KOPT-K1 (cell line): Measurements from ENCODE around the gene RERG.

Experiments used
- H3K27ac ChIP-seq: fragments of 200-600 bp; sonication (generic); 2 replicates; pipeline ENCODE4 v1.5.1; 2016; ENCODE audit warnings: antibody characterized with exemption, mild to moderate bottlenecking, low read depth, low read length; ENCODE audit not compliant: poor library complexity, severe bottlenecking
- H3K36me3 ChIP-seq: fragments of 200-600 bp; sonication (generic); 2 replicates; pipeline ENCODE4 v1.5.1; 2017; ENCODE audit warnings: antibody characterized with exemption, mild to moderate bottlenecking, low read length, moderate library complexity; ENCODE audit not compliant: insufficient read depth
- H3K9me3 ChIP-seq: fragments of 200-600 bp; sonication (generic); 2 replicates; pipeline ENCODE4 v1.5.1; 2017; ENCODE audit warnings: antibody characterized with exemption, low read length, mild to moderate bottlenecking; ENCODE audit not compliant: insufficient read depth, poor library complexity, severe bottlenecking

RERG gene

GRCh38 chr12:15152868-15153267 is 68.3 kb downstream of the RERG start:
- no peak overlapping the region for H3K27ac ChIP-seq
- H3K9me3 ChIP-seq: no peaks in the 10 kb centered on the region
- H3K36me3 ChIP-seq: no peaks in the 10 kb centered on the region

DNA sequence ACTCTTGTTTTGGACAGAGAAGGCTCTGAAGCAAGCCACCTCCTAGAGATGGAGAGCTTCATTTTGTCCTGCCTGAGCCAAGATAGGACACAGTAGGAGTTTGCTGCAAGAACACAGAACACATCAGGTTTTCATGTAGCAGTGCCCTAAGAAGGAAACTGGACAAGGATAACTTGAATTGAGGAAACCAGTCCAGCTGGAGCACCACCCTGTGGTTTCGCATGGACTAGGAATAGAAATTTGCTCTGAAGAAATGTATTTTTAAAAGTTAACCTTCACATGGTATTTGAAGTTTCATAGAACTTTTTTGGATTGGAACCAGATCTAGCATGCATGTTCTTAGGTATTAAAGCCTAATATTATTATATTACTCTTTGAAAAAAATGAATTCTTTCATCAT is 68.8 kb downstream of the RERG start:
- Histone ChIP-seq H3K27ac (no peak overlapping the region), H3K36me3 (no peaks in the 10 kb centered on the region), H3K9me3 (no peaks in the 10 kb centered on the region)

DNA sequence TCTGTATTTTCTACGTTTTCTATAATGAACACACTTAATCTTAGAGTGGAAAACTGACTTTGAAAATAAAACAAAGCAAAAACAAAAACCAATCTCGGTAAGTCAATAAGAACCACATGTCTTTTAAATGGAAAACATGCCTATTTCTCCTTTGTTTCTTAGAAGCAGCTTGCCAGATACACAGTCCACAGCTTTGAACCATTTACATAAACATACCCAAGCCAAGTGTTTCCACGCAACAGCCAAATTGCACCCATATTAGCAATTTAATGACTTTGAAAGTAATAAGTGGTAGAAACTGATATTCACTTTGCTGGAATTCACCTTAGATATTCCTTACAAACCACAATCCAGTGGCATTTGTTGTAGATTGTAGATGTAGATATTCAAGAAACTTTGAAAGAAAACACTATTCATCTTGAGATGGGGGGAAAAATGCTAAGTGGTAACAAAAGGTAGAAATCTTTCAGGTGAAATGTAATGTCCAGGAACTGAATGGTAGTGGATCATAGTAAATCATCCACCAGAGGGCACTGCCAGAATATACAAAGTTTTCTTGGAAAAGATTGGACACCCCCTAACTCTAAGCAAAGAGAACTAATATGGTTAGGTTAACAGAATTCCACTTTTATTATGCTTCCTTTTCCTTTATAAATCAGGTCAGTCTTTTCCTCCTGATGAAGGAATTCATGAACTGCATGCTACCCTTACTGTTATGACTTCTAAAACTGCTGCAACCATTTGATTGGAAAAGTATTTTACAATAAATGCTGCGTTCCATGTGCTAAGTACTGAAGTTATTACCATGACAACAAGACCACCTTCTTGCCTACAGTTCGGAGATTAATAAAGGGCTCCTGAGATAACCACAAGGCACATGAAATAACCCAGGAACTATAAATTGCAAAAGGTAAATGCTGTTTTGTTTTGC is 69.8 kb downstream of the RERG start:
- Histone ChIP-seq H3K27ac (no peak overlapping the region), H3K9me3 (no peaks in the 10 kb centered on the region), H3K36me3 (no peaks in the 10 kb centered on the region)

DNA sequence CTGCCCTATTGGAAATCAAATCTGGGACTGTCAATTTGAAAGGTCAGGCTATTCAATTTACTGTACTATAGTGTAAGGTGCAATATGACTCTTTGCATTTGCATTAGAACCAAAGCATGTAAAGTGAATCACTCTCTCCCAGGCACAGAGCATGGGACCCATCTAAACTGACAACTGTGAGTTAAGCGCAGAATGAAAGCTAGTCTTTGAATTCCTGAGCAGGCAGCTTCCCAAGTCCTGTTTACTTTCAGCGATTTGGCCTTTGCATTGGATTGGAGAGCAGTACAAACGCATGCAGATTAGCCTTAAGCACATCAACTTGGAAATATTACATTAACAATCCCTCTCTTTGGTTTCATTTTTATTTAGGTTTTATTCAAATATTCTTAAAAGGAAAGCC is 74.6 kb downstream of the RERG start:
- no peaks in the 10 kb centered on the region for H3K9me3 ChIP-seq
- no peaks in the 10 kb centered on the region for H3K36me3 ChIP-seq
- no peak overlapping the region for H3K27ac ChIP-seq

DNA sequence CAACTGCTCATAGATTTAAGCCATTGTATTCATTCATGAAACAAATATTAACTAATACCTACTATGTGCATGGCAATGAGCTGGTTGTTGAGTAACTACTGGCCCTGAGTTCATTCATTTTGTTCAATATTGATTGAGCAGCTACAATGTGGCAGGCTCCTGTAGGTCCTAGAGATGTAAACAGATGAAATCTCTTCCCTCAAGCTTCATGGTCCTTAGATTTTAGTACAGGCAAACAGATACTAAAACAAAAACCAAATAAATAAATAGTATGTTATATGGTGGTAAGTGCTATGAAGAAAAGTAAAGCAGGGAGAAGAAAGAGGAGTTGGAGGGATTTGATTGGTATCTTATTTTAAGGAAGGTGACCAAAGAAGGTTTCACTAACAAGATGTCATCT is 77.8 kb downstream of the RERG start:
- Histone ChIP-seq H3K36me3 (no peaks in the 10 kb centered on the region), H3K9me3 (no peaks in the 10 kb centered on the region), H3K27ac (no peak overlapping the region)

- H3K9me3 ChIP-seq: no peaks in the 10 kb centered on the region
Measured at GRCh38 chr12:15142711-15143110, 78.5 kb downstream of the RERG start.

DNA sequence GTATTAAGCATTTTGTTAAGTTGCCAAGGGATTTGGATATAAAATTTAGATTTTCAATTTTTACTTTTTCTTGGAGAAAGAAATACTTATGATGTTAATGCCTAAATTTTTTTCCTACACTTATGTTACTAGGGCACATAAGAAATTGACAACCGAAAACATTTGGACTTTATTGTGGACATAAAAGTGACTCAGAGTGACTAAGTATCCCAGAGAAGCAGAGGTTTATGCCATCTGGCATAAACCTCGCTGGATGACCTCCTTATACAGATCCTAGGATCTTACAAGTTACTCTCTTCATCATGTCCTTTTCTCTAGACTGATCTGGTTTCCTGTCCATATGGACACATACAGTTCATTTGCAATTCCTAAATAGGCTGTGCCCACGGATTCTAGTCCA is 89.8 kb downstream of the RERG start:
- Histone ChIP-seq H3K27ac (no peak overlapping the region), H3K9me3 (no peaks in the 10 kb centered on the region), H3K36me3 (no peaks in the 10 kb centered on the region)

More at GRCh38 chr12:15142711-15143110, 78.5 kb downstream of the RERG start:
- Histone ChIP-seq H3K36me3 (no peaks in the 10 kb centered on the region), H3K27ac (no peak overlapping the region)

DNA sequence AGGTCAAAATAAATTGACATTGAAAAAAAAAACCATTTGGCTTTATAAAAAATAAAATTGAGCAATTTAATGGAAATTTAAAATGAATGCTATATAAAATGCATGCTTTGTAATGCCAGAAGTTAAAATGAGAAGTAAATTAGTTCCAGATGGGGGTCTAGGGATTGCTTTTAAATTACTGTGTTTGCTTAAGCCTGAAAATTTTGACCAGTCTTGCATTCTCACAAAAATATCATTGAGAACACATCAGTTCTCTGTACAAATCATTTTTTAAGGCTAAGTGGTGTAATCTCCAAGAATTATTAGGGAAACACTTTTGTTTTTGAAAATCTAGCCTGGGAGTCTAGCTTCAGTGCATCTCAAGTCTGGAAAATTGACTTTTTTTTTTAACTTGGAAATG is 90.7 kb downstream of the RERG start:
- Histone ChIP-seq H3K9me3 (no peaks in the 10 kb centered on the region), H3K36me3 (no peaks in the 10 kb centered on the region), H3K27ac (no peak overlapping the region)

GRCh38 chr12:15123401-15123800 is 97.8 kb downstream of the RERG start:
- Histone ChIP-seq H3K36me3 (no peaks in the 10 kb centered on the region), H3K27ac (no peak overlapping the region), H3K9me3 (no peaks in the 10 kb centered on the region)

- no peaks in the 10 kb centered on the region for H3K36me3 ChIP-seq
- no peak overlapping the region for H3K27ac ChIP-seq
Measured at GRCh38 chr12:15122344-15122743, 98.9 kb downstream of the RERG start.

GRCh38 chr12:15118955-15119354 is 102.3 kb downstream of the RERG start:
- Histone ChIP-seq H3K27ac (no peak overlapping the region), H3K36me3 (no peaks in the 10 kb centered on the region), H3K9me3 (no peaks in the 10 kb centered on the region)

More at GRCh38 chr12:15122344-15122743, 98.9 kb downstream of the RERG start:
- no peaks in the 10 kb centered on the region for H3K9me3 ChIP-seq

DNA sequence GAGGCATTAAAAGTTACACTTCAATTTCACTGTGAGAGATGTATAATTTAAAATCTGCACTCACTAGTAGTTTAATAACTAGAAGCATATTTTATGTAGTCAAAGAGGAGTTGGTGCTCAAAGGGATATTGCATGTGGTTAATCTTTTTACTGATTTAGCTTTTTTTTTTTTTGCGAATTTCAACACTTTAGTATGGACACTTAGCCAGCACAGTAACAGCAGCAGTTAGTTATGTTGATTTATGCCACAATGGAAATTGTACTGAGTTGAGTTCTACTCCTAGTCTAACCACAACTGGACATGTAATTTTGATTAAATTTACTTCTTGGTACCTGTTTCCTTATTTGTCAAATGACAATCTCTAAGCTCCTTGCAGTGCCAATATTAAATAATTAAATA is 104.2 kb downstream of the RERG start:
- Histone ChIP-seq H3K36me3 (no peaks in the 10 kb centered on the region), H3K27ac (no peak overlapping the region), H3K9me3 (no peaks in the 10 kb centered on the region)

DNA sequence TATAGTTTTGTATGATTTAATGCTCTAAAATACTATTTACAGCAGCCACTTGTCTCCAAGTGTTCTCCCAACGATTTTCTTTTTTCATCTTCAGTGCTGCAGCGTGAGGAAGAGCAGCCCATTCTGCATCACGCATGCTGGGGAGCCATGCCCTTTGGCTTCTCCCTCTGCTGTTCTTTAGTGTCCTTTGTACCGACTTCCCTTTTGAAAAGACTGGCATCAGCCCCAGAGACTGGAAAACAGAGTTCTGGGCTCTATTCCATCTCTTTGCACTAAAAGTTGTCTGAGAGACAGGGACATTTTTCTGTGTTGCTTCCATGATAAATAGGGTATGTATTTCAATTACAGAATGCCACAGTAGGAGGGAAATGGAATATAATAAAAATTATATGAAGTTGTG is 105.1 kb downstream of the RERG start:
- H3K27ac ChIP-seq: no peak overlapping the region
- H3K36me3 ChIP-seq: no peaks in the 10 kb centered on the region
- H3K9me3 ChIP-seq: no peaks in the 10 kb centered on the region

DNA sequence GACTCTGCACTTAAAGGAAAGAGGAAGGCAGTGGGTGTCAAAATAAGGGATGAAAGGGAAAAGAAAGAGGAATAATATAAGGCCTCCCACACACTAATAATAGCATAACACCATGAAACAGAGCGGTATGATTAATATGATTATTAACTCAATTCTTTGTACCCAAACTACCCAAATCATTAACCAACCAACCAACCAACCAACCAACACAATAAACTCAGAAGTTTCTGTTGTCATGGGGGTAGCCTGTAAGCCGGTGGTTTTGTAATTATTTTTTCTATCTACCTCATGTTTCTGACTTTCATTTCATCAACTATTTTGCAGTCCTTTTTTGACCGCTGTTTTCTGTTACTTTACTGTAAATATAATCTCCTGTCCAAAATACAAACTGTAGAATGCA is 105.8 kb downstream of the RERG start:
- Histone ChIP-seq H3K9me3 (no peaks in the 10 kb centered on the region), H3K36me3 (no peaks in the 10 kb centered on the region), H3K27ac (no peak overlapping the region)

DNA sequence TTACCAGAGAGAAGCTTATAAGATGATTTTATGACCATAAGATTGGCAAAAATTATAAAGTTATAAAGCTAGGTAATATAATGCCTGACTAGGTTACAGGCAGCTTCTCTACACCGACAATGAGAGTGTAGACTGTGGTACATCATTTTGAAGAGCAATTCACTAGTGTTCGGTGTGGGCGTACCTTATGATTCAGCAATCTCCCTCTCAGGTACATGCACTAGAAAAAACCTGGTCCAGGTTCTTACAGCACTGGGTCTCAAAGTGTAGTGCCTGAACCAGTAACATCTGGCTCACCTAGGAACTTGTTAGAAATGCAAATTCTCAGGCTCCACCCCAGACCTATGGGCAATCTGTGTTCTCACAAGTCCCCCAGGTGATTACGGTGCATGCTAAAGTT is 106.7 kb downstream of the RERG start:
- Histone ChIP-seq H3K9me3 (no peaks in the 10 kb centered on the region), H3K36me3 (no peaks in the 10 kb centered on the region), H3K27ac (no peak overlapping the region)

DNA sequence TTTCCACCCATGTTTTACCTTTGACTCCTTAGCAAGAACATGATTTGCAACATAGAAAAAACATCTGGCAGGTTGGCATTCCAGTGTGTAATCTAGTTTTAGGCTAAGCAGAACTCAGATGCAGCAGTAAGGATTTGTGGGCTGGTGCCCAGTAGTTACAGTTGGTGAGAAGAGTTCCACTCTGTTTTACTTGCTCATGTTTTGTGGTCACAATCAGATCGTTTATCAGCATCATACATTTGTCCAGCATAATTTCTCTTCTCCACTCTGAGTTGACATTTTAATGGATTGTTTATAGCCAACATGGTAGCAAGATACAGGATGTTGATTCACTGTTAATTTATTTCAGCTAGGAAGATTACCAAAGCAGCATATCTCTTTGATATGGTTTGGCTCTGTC is 128.4 kb downstream of the RERG start:
- H3K9me3 ChIP-seq: no peaks in the 10 kb centered on the region
- no peak overlapping the region for H3K27ac ChIP-seq
- H3K36me3 ChIP-seq: no peaks in the 10 kb centered on the region
